ENCODE results near the gene PRPSAP2. TPM values are rescaled to one million over a fixed set of nuclear protein-coding genes. Genes with fewer than 3 reads are reported as not detected.

PRPSAP2 gene
- total and polyA plus RNA-seq, 2 donors (not counting 1 experiment from before 2014, with no cell fraction given): 27.1 to 58.8 TPM

GRCh38 chr17:18968345-18968744 lies 110.4 kb downstream of the PRPSAP2 start:
- no peaks in the 10 kb centered on the region for H4K20me1 ChIP-seq (ENCODE audit: control insufficient read depth, insufficient read depth, low read length, poor library complexity, severe bottlenecking)
- no peak overlapping the region for H3K4me3 ChIP-seq (ENCODE audit: control extremely low read depth in 1 of 5, extremely low read depth in 1 of 5, insufficient read depth in 1 of 5, low read depth in 2 of 5, low read length in 4 of 5)
- H3K4me1 ChIP-seq (ENCODE audit: control insufficient read depth in 2 of 2, insufficient read depth in 2 of 2, low read length in 2 of 2): no peaks in the 10 kb centered on the region
- TF ChIP-seq CTCF (IDR thresholded peaks at IDR 0.05): no peak
- no peak for TF ChIP-seq EZH2 (IDR thresholded peaks at IDR 0.05; ENCODE audit: borderline replicate concordance, insufficient read depth, low read depth, low read length, poor library complexity, severe bottlenecking)
- WGBS (ENCODE audit: insufficient coverage): 59% methylated on average over 4 of the region's 4 CpGs
- H3K4me2 ChIP-seq (replicated peaks; ENCODE audit: low read depth, low read length, poor library complexity, severe bottlenecking): no peak overlapping the region
- no peak overlapping the region for H3K9ac ChIP-seq (ENCODE audit: low read length)
- H3K27ac ChIP-seq (ENCODE audit: low read length in 2 of 2): no peak overlapping the region
- DNase-seq: no peak
- H3K9me3 Mint-ChIP-seq (ENCODE audit: insufficient read depth): no peaks in the 10 kb centered on the region
- peaks cover 0 to 13% of the 10 kb centered on the region in 2 experiments for H3K36me3 ChIP-seq (replicated peaks in 1 of 2; ENCODE audit: control extremely low read depth in 1 of 2, control insufficient read depth in 1 of 2, extremely low read depth in 1 of 2, insufficient read depth in 2 of 2, low read length in 1 of 2)
- intact Hi-C loops (cut with micrococcal nuclease): no loop called here
- no peaks in the 10 kb centered on the region for H3K27me3 Mint-ChIP-seq
- no peak overlapping the region for H3K27ac Mint-ChIP-seq
- no peaks in the 10 kb centered on the region for H3K79me2 ChIP-seq (ENCODE audit: control insufficient read depth, insufficient read depth, low read length)
- H3K9me3 ChIP-seq (ENCODE audit: control extremely low read depth in 1 of 3, control insufficient read depth in 2 of 3, insufficient read depth in 1 of 3, low read length in 2 of 3): no peaks in the 10 kb centered on the region
- no peaks in the 10 kb centered on the region for H3K27me3 ChIP-seq (replicated peaks in 1 of 4; ENCODE audit: control extremely low read depth in 1 of 4, control insufficient read depth in 3 of 4, insufficient read depth in 4 of 4, low read length in 3 of 4)
- H2AFZ ChIP-seq (ENCODE audit: insufficient read depth, low read depth, low read length, poor library complexity, severe bottlenecking): no peak overlapping the region
- ChIA-PET CTCF (no interaction called here), POLR2A (no interaction called here)
- no peak for ATAC-seq (ENCODE audit: low read depth)
- H3K4me1 Mint-ChIP-seq: no peaks in the 10 kb centered on the region
- H3K4me3 Mint-ChIP-seq: no peak overlapping the region

DNA sequence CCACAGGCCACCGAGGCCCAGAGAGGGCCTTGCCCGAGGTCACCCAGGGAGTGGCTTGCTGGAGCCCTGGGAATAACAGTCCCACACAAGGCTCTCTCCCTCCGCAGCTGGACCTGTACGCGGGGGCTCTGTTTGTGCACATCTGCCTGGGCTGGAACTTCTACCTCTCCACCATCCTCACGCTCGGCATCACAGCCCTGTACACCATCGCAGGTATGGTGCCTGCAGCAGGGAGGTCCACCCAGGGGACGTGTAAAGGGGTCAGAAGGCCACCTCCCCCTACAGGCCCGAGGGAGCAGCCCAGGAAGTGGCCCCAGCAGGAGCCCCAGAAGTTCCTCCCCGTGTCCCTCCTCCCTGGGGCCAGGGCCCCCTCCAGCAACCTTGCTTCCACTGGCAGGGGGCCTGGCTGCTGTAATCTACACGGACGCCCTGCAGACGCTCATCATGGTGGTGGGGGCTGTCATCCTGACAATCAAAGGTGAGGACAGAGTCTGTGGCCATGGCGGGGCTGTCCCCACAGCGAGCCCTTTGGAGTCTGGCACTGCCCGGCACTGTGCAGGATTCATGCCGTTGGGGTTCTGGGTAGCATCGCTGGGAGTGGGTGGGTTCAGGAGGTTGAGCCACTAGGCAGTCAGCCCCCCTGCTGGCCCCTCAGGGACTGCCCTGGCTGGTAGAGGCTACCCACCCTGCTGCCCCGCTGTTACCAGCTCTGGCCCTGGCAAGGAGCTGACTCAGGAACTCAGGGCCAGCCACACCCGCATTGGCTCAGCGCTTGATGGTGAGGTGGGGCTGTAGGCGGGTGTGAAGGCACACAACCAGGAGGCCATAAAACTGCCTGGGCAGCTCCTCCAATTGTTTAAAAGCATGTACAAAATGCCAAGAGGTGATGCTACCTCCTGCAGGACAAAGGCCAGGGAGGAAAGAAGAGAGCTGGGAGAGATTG lies 111.3 kb downstream of the PRPSAP2 start:
- no peak overlapping the region for H3K4me3 Mint-ChIP-seq
- no peak overlapping the region for H2AFZ ChIP-seq (ENCODE audit: insufficient read depth, low read depth, low read length, poor library complexity, severe bottlenecking)
- no peak overlapping the region for H3K4me2 ChIP-seq (replicated peaks; ENCODE audit: low read depth, low read length, poor library complexity, severe bottlenecking)

More for the DNA sequence above, 111.3 kb downstream of the PRPSAP2 start:
- no peak for TF ChIP-seq EZH2 (IDR thresholded peaks at IDR 0.05; ENCODE audit: borderline replicate concordance, insufficient read depth, low read depth, low read length, poor library complexity, severe bottlenecking)
- TF ChIP-seq CTCF (IDR thresholded peaks at IDR 0.05): no peak
- ChIA-PET POLR2A (no interaction called here), CTCF (interaction anchor here (1.5 kb wide), 1 partner anchor 8 kb away, joined by 7 read pairs; no protein-coding TSS in a partner anchor)
- no peak overlapping the region for H3K4me3 ChIP-seq (ENCODE audit: control extremely low read depth in 1 of 5, extremely low read depth in 1 of 5, insufficient read depth in 1 of 5, low read depth in 2 of 5, low read length in 4 of 5)
- H3K36me3 ChIP-seq (replicated peaks in 1 of 2; ENCODE audit: control extremely low read depth in 1 of 2, control insufficient read depth in 1 of 2, extremely low read depth in 1 of 2, insufficient read depth in 2 of 2, low read length in 1 of 2): peaks cover 0 to 13% of the 10 kb centered on the region in 2 experiments
- H4K20me1 ChIP-seq (ENCODE audit: control insufficient read depth, insufficient read depth, low read length, poor library complexity, severe bottlenecking): no peaks in the 10 kb centered on the region
- no peak overlapping the region for H3K27ac ChIP-seq (ENCODE audit: low read length in 2 of 2)
- H3K27me3 ChIP-seq (replicated peaks in 1 of 4; ENCODE audit: control extremely low read depth in 1 of 4, control insufficient read depth in 3 of 4, insufficient read depth in 4 of 4, low read length in 3 of 4): no peaks in the 10 kb centered on the region
- intact Hi-C loops (cut with micrococcal nuclease): no loop called here
- no peaks in the 10 kb centered on the region for H3K9me3 ChIP-seq (ENCODE audit: control extremely low read depth in 1 of 3, control insufficient read depth in 2 of 3, insufficient read depth in 1 of 3, low read length in 2 of 3)
- ATAC-seq (ENCODE audit: low read depth) (no peak), DNase-seq (no peak)
- no peaks in the 10 kb centered on the region for H3K4me1 ChIP-seq (ENCODE audit: control insufficient read depth in 2 of 2, insufficient read depth in 2 of 2, low read length in 2 of 2)
- WGBS (ENCODE audit: insufficient coverage): 59% methylated on average over 18 of the region's 23 CpGs
- no peaks in the 10 kb centered on the region for H3K79me2 ChIP-seq (ENCODE audit: control insufficient read depth, insufficient read depth, low read length)
- Mint-ChIP-seq H3K4me1 (no peaks in the 10 kb centered on the region), H3K27me3 (no peaks in the 10 kb centered on the region), H3K27ac (no peak overlapping the region), H3K9me3 (ENCODE audit: insufficient read depth) (no peaks in the 10 kb centered on the region)
- H3K9ac ChIP-seq (ENCODE audit: low read length): no peak overlapping the region

Data from B cell (primary cell).